Measurements from ENCODE around the gene MEGF6. TPM values are rescaled to one million over a fixed set of nuclear protein-coding genes. Genes with fewer than 3 reads are reported as not detected.
A peak's percentile ranks its signal among the peaks of the same experiment; 100 is the strongest.

Gene MEGF6, protein sequence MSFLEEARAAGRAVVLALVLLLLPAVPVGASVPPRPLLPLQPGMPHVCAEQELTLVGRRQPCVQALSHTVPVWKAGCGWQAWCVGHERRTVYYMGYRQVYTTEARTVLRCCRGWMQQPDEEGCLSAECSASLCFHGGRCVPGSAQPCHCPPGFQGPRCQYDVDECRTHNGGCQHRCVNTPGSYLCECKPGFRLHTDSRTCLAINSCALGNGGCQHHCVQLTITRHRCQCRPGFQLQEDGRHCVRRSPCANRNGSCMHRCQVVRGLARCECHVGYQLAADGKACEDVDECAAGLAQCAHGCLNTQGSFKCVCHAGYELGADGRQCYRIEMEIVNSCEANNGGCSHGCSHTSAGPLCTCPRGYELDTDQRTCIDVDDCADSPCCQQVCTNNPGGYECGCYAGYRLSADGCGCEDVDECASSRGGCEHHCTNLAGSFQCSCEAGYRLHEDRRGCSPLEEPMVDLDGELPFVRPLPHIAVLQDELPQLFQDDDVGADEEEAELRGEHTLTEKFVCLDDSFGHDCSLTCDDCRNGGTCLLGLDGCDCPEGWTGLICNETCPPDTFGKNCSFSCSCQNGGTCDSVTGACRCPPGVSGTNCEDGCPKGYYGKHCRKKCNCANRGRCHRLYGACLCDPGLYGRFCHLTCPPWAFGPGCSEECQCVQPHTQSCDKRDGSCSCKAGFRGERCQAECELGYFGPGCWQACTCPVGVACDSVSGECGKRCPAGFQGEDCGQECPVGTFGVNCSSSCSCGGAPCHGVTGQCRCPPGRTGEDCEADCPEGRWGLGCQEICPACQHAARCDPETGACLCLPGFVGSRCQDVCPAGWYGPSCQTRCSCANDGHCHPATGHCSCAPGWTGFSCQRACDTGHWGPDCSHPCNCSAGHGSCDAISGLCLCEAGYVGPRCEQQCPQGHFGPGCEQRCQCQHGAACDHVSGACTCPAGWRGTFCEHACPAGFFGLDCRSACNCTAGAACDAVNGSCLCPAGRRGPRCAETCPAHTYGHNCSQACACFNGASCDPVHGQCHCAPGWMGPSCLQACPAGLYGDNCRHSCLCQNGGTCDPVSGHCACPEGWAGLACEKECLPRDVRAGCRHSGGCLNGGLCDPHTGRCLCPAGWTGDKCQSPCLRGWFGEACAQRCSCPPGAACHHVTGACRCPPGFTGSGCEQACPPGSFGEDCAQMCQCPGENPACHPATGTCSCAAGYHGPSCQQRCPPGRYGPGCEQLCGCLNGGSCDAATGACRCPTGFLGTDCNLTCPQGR (N-terminal part only)
- total RNA-seq: 1 to 10 TPM; 5.8 to 5.9 TPM

DNA sequence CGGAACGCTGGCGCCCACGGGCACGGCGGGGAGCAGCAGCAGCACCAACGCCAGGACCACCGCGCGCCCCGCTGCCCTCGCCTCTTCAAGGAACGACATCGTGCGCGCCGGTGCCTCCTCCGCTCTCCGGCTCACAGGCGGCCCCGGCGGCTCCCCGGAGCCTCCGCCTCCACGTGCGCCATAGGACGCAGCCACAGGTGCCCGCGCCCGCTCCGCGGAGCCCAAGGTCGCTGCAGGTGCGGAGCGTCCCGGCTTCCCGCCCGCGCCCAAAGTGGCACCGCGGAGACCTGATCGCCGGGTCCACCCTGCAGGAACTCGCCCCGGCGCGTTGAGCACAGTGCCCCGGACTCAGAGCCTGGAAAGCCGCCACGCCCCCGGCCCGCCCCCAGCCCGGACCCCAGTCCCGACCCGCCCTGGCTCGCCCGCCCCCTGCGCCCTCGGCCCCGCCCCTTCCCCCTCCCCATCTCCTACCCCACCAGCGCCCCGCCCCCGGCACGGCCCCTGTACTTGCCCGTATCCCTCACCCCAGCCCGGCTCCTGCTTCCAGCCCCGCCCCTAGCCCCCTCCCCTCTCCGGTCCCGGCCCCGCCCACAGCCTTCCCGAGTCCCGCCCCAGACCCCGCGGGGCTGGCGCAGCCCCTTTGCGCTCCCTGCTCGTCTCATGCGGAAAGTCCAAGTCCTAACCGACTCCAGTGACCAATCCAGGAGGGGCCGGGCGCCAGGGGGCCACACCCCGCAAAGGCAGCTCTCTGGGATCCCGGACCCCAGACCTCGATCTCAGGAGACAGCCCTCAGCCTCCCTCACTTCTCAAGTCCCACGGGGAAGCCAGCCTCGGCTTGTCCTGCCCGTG, at the start of gene MEGF6:
MEGF6 (minus strand) TSS at position 339 of the 850 bp plus-strand sequence; CDS start at position 99, 240 bp downstream.
- H3K36me3 Mint-ChIP-seq (ENCODE audit: low read depth): no peaks in the 10 kb centered on the region
- H3K9me3 Mint-ChIP-seq: no peaks in the 10 kb centered on the region
- H3K27me3 Mint-ChIP-seq (ENCODE audit: low read depth): peaks cover 10% of the 10 kb centered on the region
- H3K4me3 Mint-ChIP-seq: peak within 1 kb of the TSS; percentile 66
- intact Hi-C loops (cut with micrococcal nuclease): no loop called here
- no peak within 1 kb of the TSS for H3K27ac Mint-ChIP-seq
- H3K4me1 Mint-ChIP-seq (ENCODE audit: low read depth): peaks cover 10% of the 10 kb centered on the region
- CTCF ChIA-PET: interaction anchor here (0.6 kb wide), 1 partner anchor 126 kb away, joined by 3 read pairs; no protein-coding TSS in a partner anchor
- DNase-seq: peak; percentile 49

DNA sequence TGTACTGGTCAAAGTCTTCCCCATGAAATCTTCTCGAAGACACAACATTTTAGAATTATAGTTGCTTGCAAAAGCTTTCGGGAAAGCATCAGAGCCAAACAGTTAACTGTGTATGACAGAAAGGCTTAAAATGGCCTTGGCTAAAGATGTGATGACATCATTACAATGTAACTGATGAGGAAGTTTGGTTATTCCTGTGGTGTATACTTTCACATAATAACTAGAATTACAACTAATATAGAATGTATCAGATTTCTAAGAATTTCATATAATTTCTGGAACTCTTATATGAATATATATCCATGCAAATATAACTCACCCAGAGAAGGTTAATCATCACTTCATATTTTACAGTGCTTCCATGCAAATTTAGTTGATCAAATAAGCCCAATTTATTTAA, 49.4 kb upstream of the MEGF6 start:
- Mint-ChIP-seq H3K27ac (no peak overlapping the region), H3K36me3 (ENCODE audit: low read depth) (no peaks in the 10 kb centered on the region)

DNA sequence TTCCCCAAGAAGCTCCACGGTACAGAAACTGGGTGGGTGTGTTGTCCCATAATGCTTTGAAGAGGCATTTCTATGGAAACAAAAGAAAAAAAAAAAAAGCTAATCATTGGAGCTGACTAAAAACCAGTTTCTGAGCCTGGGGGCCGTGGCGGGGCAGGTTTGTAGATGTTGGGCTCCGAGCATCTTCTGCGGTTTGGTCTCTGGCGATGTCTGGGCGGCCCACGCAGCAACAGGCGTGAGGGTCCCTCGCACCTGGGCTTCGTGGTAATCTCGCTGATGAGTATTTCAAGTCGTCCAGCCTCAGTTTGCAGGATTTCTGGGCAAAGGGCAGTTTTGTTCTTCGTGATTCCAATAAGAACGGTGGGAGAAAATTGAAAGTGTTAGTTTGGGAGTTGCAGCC, 47.8 kb upstream of the MEGF6 start:
- H3K9me3 Mint-ChIP-seq: no peaks in the 10 kb centered on the region
- H3K27ac Mint-ChIP-seq: no peak overlapping the region
- no peak for DNase-seq
- no peaks in the 10 kb centered on the region for H3K4me1 Mint-ChIP-seq (ENCODE audit: low read depth)
- H3K36me3 Mint-ChIP-seq (ENCODE audit: low read depth): no peaks in the 10 kb centered on the region
- no peak overlapping the region for H3K4me3 Mint-ChIP-seq
- intact Hi-C loops (cut with micrococcal nuclease): no loop called here
- H3K27me3 Mint-ChIP-seq (ENCODE audit: low read depth): peaks cover 30% of the 10 kb centered on the region
- CTCF ChIA-PET: no interaction called here

More for the DNA sequence above, 49.4 kb upstream of the MEGF6 start:
- no peaks in the 10 kb centered on the region for H3K9me3 Mint-ChIP-seq
- H3K27me3 Mint-ChIP-seq (ENCODE audit: low read depth): peaks cover 18% of the 10 kb centered on the region
- CTCF ChIA-PET: no interaction called here
- no peak overlapping the region for H3K4me3 Mint-ChIP-seq
- DNase-seq: no peak
- no peaks in the 10 kb centered on the region for H3K4me1 Mint-ChIP-seq (ENCODE audit: low read depth)
- intact Hi-C loops (cut with micrococcal nuclease): no loop called here

GRCh38 chr1:3658231-3658615, 46.9 kb upstream of the MEGF6 start:
- Mint-ChIP-seq H3K36me3 (ENCODE audit: low read depth) (no peaks in the 10 kb centered on the region), H3K4me3 (no peak overlapping the region), H3K4me1 (ENCODE audit: low read depth) (no peaks in the 10 kb centered on the region), H3K27ac (no peak overlapping the region), H3K27me3 (ENCODE audit: low read depth) (peaks cover 39% of the 10 kb centered on the region), H3K9me3 (no peaks in the 10 kb centered on the region)
- CTCF ChIA-PET: no interaction called here
- intact Hi-C loops (cut with micrococcal nuclease): no loop called here
- no peak for DNase-seq

DNA sequence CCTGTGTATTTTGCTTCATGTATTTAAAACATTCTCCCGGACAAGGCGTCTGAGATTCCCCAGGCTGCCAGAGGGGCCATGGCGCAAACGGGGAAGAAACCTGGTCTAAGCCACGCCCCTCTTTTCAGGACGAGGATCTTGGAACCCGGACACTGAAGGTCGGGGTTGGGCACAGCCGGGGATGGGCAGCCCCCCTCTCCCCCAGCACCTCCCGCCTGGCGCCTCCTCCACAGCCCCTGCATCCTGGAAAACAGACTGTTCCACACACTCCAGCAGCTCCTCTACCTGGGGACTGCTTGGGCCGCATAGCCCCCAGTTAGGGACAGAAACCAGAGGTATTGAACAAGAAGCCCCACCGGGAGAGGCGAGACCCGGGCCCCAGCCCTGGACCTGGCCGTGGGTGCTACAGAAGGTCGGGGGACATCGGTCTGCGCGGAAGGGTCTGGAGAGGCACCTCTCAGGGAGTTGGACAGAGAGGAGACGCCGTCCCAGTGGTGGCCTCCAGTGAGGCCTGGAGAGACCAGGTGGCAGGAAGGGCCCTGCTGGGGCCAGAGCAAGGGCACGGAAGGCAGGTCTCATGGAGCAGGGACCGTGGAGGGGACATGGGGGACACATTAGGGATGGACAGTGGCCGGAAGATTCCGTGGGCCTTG, 46.4 kb upstream of the MEGF6 start:
- intact Hi-C loops (cut with micrococcal nuclease): no loop called here
- Mint-ChIP-seq H3K4me3 (no peak overlapping the region), H3K4me1 (ENCODE audit: low read depth) (no peaks in the 10 kb centered on the region), H3K9me3 (no peaks in the 10 kb centered on the region), H3K27ac (no peak overlapping the region), H3K36me3 (ENCODE audit: low read depth) (no peaks in the 10 kb centered on the region), H3K27me3 (ENCODE audit: low read depth) (peaks cover 41% of the 10 kb centered on the region)
- CTCF ChIA-PET: no interaction called here
- DNase-seq: no peak

- H3K27ac Mint-ChIP-seq: no peak overlapping the region
- CTCF ChIA-PET: no interaction called here
- H3K4me3 Mint-ChIP-seq: no peak overlapping the region
- no peaks in the 10 kb centered on the region for H3K36me3 Mint-ChIP-seq (ENCODE audit: low read depth)
- intact Hi-C loops (cut with micrococcal nuclease): no loop called here
- H3K4me1 Mint-ChIP-seq (ENCODE audit: low read depth): no peaks in the 10 kb centered on the region
- DNase-seq: no peak
- H3K9me3 Mint-ChIP-seq: no peaks in the 10 kb centered on the region
- peaks cover 40% of the 10 kb centered on the region for H3K27me3 Mint-ChIP-seq (ENCODE audit: low read depth)
These were observed 45.8 kb upstream of the MEGF6 start for GRCh38 chr1:3657096-3657475.

- H3K27me3 Mint-ChIP-seq (ENCODE audit: low read depth): peaks cover 38% of the 10 kb centered on the region
These were observed 45.3 kb upstream of the MEGF6 start for GRCh38 chr1:3656450-3657095.

DNA sequence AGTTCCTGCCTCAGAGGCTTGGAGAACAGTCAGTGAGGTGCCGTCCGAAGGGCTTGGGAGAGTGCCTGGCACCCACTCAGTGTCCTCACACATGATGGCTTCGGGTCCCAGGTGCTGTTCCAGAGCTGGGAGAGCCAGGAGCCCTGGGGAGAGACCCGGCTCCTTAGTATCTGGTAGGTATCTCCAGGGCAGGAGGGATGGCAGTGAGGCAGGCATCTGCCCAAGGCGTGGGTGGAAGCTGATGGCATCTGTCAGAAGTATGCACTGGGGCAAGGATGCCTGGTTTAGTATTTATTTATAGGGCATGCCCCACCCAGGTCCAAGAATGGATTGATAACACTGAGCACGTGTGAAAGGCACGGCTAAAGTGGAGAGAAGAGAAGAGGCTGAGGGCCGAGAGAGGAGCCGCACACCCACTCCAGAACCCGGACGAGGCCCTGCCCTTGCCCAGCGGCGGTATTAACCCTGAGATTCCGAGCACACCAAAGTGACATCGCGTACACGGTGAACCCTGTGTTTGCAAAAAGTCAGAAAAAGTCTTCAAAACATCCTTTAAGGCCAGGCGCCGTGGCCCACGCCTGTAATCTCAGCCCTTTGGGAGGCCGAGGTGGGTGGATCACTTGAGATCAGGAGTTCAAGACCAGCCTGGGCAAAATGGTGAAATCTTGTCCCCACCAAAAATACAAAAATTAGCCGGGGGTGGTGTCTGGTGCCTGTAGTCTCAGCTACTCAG, 43.4 kb upstream of the MEGF6 start:
- H3K36me3 Mint-ChIP-seq (ENCODE audit: low read depth): no peaks in the 10 kb centered on the region
- no peak overlapping the region for H3K27ac Mint-ChIP-seq
- H3K4me3 Mint-ChIP-seq: no peak overlapping the region
- intact Hi-C loops (cut with micrococcal nuclease): no loop called here
- CTCF ChIA-PET: no interaction called here
- peaks cover 46% of the 10 kb centered on the region for H3K27me3 Mint-ChIP-seq (ENCODE audit: low read depth)
- no peak for DNase-seq
- no peaks in the 10 kb centered on the region for H3K9me3 Mint-ChIP-seq
- H3K4me1 Mint-ChIP-seq (ENCODE audit: low read depth): peaks cover 9% of the 10 kb centered on the region

More at GRCh38 chr1:3656450-3657095, 45.3 kb upstream of the MEGF6 start:
- intact Hi-C loops (cut with micrococcal nuclease): no loop called here
- DNase-seq: peak; percentile 28
- H3K4me3 Mint-ChIP-seq: no peak overlapping the region
- H3K9me3 Mint-ChIP-seq: no peaks in the 10 kb centered on the region
- CTCF ChIA-PET: no interaction called here
- no peaks in the 10 kb centered on the region for H3K4me1 Mint-ChIP-seq (ENCODE audit: low read depth)
- no peak overlapping the region for H3K27ac Mint-ChIP-seq
- no peaks in the 10 kb centered on the region for H3K36me3 Mint-ChIP-seq (ENCODE audit: low read depth)

DNA sequence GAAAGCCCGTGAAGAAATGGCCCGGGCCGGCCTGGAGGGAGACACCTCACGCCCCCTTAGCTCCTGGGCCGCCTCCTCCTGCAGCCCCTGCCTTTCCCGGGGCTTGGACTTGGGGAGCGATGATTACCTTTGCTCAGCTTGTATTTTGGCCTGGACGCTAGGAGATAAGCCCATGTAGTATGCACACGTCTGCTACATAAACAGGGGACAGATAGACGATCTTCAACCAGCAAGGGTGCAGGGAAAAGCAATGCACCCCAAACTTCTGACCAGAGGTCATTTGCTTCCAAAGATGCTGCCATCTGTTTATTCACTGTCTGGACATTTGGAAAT, 41.9 kb upstream of the MEGF6 start:
- Mint-ChIP-seq H3K36me3 (ENCODE audit: low read depth) (no peaks in the 10 kb centered on the region), H3K4me3 (no peak overlapping the region), H3K9me3 (no peaks in the 10 kb centered on the region), H3K27me3 (ENCODE audit: low read depth) (peaks cover 42% of the 10 kb centered on the region), H3K27ac (no peak overlapping the region), H3K4me1 (ENCODE audit: low read depth) (peaks cover 19% of the 10 kb centered on the region)
- CTCF ChIA-PET: interaction anchor here (1.3 kb wide), 1 partner anchor 34 kb away, joined by 5 read pairs; no protein-coding TSS in a partner anchor
- DNase-seq: no peak
- intact Hi-C loops (cut with micrococcal nuclease): no loop called here

DNA sequence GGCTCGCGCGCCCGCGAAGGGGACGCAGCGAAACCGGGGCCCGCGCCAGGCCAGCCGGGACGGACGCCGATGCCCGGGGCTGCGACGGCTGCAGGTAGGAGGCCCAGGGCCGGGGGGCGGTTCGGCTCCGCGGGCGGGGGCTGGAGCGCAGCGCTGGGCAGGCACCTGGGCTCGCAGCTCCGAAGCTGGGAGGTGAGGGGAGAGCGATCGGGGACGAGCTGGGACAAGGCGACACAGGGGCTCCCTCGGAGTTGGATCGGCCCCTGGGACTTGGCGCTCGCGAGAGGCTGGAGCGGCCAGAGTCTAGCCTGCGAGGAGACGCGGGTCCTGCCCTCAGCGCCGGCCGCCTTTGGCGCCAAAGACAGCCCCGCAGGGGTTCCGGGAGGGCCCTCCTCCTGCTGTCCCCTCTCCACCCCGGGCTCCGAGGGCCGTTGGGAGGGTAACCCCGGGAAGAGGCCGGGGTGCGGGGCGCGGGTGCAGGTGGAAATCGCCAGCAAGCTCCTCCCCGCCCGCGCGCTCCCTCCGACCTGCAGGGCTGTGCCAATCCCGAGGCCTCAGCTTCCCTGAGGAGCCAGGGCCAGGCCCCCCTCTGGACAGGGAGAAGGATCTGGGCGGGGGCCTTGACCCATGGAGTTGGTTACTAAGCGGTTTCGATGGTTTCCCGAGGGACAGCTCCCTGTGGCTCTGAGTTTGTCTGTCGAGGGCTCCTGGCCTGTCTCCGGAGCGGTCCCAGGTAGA, 41.4 kb upstream of the MEGF6 start:
- H3K27ac Mint-ChIP-seq: no peak overlapping the region
- no peaks in the 10 kb centered on the region for H3K36me3 Mint-ChIP-seq (ENCODE audit: low read depth)
- H3K27me3 Mint-ChIP-seq (ENCODE audit: low read depth): peaks cover 39% of the 10 kb centered on the region
- H3K9me3 Mint-ChIP-seq: no peaks in the 10 kb centered on the region
- intact Hi-C loops (cut with micrococcal nuclease): no loop called here
- no peak overlapping the region for H3K4me3 Mint-ChIP-seq
- no peak for DNase-seq
- H3K4me1 Mint-ChIP-seq (ENCODE audit: low read depth): peaks cover 22% of the 10 kb centered on the region
- CTCF ChIA-PET: interaction anchor here (1.3 kb wide), 1 partner anchor 34 kb away, joined by 5 read pairs; no protein-coding TSS in a partner anchor
